ENCODE results near the gene COL8A1.

The COL8A1 gene

DNA sequence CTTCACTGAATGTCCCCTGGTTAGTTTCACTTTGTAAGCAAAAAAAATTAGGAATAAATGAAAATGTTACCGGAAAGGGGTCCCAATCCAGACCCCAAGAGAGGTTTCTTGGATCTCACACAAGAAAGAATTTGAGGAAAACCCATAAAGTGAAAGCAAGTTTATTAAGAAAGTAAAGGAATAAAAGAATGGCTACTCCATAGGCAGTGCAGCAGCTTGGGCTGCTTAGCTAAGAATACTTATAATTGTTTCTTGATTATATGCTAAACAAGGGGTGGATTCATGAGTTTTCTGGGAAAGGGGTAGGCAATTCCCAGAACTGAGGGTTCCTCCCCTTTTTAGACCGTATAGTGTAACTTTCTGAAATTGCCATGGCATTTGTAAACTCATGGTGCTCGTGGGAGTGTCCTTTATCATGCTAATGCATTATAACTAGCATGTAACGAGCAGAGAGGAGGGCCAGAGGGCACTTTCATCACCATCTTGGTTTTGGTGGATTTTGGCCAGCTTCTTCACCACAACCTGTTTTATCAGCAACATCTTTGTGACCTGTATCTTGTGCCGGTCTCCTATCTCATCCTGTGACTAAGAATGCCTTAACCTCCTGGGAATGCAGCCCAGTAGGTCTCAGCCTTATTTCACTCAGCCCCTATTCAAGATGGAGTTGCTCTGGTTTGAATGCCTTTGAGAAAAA, 138.3 kb downstream of the COL8A1 start:
- ATAC-seq (replicated peaks), result no peak
- DNase-seq, result no peak
- H3K4me1 Mint-ChIP-seq, result no peaks in the 10 kb centered on the region
- H3K27me3 Mint-ChIP-seq, result peaks cover 13 to 22% of the 10 kb centered on the region in 2 donors
- H3K4me3 Mint-ChIP-seq, result no peak overlapping the region
- no peaks in the 10 kb centered on the region for H3K9me3 Mint-ChIP-seq
- H3K36me3 Mint-ChIP-seq, result no peaks in the 10 kb centered on the region
- no peak overlapping the region for H3K27ac Mint-ChIP-seq

- Mint-ChIP-seq H3K36me3 (no peaks in the 10 kb centered on the region), H3K9me3 (no peaks in the 10 kb centered on the region), H3K4me3 (no peak overlapping the region), H3K27me3 (peaks cover 17 to 25% of the 10 kb centered on the region in 2 donors), H3K4me1 (no peaks in the 10 kb centered on the region), H3K27ac (no peak overlapping the region)
- no peak for DNase-seq
- ATAC-seq (replicated peaks), result no peak
These were observed 138.8 kb downstream of the COL8A1 start for GRCh38 chr3:99777210-99777549.

GRCh38 chr3:99777708-99778107, 139.3 kb downstream of the COL8A1 start:
- Mint-ChIP-seq H3K36me3 (no peaks in the 10 kb centered on the region), H3K27ac (no peak overlapping the region), H3K27me3 (peaks cover 17 to 25% of the 10 kb centered on the region in 2 donors), H3K4me3 (no peak overlapping the region), H3K9me3 (no peaks in the 10 kb centered on the region), H3K4me1 (no peaks in the 10 kb centered on the region)
- ATAC-seq (replicated peaks) (no peak), DNase-seq (no peak)

GRCh38 chr3:99780749-99781148, 142.4 kb downstream of the COL8A1 start:
- no peak overlapping the region for H3K27ac Mint-ChIP-seq
- no peak overlapping the region for H3K4me3 Mint-ChIP-seq
- peaks cover 17 to 25% of the 10 kb centered on the region in 2 donors for H3K27me3 Mint-ChIP-seq
- ATAC-seq (replicated peaks) (no peak), DNase-seq (no peak)
- no peaks in the 10 kb centered on the region for H3K4me1 Mint-ChIP-seq
- H3K36me3 Mint-ChIP-seq, result no peaks in the 10 kb centered on the region
- no peaks in the 10 kb centered on the region for H3K9me3 Mint-ChIP-seq

- Mint-ChIP-seq H3K27ac (no peak overlapping the region), H3K27me3 (peaks cover 17 to 25% of the 10 kb centered on the region in 2 donors), H3K4me3 (no peak overlapping the region), H3K9me3 (no peaks in the 10 kb centered on the region), H3K4me1 (no peaks in the 10 kb centered on the region), H3K36me3 (no peaks in the 10 kb centered on the region)
- no peak for DNase-seq
- no peak for ATAC-seq (replicated peaks)
These were observed 143.4 kb downstream of the COL8A1 start for GRCh38 chr3:99781761-99782160.

- ATAC-seq (replicated peaks) (no peak), DNase-seq (no peak)
- H3K4me3 Mint-ChIP-seq, result no peak overlapping the region
- H3K36me3 Mint-ChIP-seq, result no peaks in the 10 kb centered on the region
- peaks cover 17 to 19% of the 10 kb centered on the region in 2 donors for H3K27me3 Mint-ChIP-seq
- no peaks in the 10 kb centered on the region for H3K4me1 Mint-ChIP-seq
- no peak overlapping the region for H3K27ac Mint-ChIP-seq
- H3K9me3 Mint-ChIP-seq, result no peaks in the 10 kb centered on the region
These were observed 144.7 kb downstream of the COL8A1 start for GRCh38 chr3:99783011-99783573.

DNA sequence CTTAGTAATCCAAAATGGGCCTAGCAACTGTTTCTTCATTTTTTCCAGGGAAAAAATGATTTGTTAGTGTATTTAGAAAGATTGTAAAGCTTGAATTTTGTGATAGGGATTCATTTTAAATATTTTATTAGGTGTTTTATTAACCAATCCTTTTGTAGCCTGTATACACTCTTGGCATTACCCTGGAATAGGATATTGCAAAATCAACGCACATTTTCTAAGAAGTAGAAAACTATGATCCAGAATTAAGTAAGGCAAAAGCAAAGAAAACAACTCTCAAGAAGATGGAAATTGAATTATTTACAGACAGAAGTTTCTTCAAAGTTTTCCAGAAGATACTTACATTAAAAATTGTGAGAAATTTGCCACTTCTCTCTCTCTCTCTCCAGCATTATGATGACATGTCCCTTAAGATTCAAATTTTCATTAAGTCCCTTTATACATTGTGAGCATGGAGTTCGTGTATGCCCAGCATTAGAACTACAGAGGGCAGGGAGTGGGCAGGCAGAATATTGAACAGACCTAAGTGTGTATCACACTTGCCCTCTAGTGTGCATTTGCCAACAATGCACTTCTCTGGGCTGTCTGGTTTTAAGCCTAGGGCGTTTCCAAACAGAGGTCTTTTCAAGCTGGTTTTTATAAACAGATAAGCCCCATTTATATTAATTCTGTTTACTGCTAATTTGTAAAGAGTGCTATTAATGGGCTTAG, 150.8 kb downstream of the COL8A1 start:
- DNase-seq (no peak), ATAC-seq (replicated peaks) (peak; percentile 88 to 96)
- Mint-ChIP-seq H3K36me3 (no peaks in the 10 kb centered on the region), H3K9me3 (no peaks in the 10 kb centered on the region), H3K4me1 (peaks cover 0 to 1% of the 10 kb centered on the region in 2 donors), H3K27me3 (peaks cover 6 to 10% of the 10 kb centered on the region in 2 donors), H3K27ac (no peak overlapping the region), H3K4me3 (no peak overlapping the region)

DNA sequence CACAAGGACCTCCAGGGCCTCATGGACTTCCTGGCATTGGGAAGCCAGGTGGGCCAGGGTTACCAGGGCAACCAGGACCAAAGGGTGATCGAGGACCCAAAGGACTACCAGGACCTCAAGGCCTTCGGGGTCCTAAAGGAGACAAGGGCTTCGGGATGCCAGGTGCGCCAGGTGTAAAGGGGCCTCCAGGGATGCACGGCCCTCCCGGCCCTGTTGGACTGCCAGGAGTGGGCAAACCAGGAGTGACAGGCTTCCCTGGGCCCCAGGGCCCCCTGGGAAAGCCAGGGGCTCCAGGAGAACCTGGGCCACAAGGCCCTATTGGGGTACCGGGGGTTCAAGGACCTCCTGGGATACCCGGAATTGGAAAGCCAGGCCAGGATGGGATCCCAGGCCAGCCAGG, 156.1 kb downstream of the COL8A1 start:
- no peak overlapping the region for H3K4me3 Mint-ChIP-seq
- DNase-seq, result no peak
- H3K36me3 Mint-ChIP-seq, result peaks cover 0 to 1% of the 10 kb centered on the region in 2 donors
- no peak for ATAC-seq (replicated peaks)
- H3K4me1 Mint-ChIP-seq, result no peaks in the 10 kb centered on the region
- H3K9me3 Mint-ChIP-seq, result no peaks in the 10 kb centered on the region
- H3K27me3 Mint-ChIP-seq, result peaks cover 6 to 12% of the 10 kb centered on the region in 2 donors
- no peak overlapping the region for H3K27ac Mint-ChIP-seq

GRCh38 chr3:99795573-99795972, 157.2 kb downstream of the COL8A1 start:
- Mint-ChIP-seq H3K27ac (no peak overlapping the region), H3K4me3 (no peak overlapping the region), H3K9me3 (no peaks in the 10 kb centered on the region), H3K36me3 (peaks cover 0 to 2% of the 10 kb centered on the region in 2 donors), H3K27me3 (peaks cover 3 to 7% of the 10 kb centered on the region in 2 donors), H3K4me1 (no peaks in the 10 kb centered on the region)
- ATAC-seq (replicated peaks) (no peak), DNase-seq (no peak)

GRCh38 chr3:99799422-99799821, 161.0 kb downstream of the COL8A1 start:
- H3K36me3 Mint-ChIP-seq, result peaks cover 11 to 12% of the 10 kb centered on the region in 2 donors
- no peak for ATAC-seq (replicated peaks)
- H3K4me1 Mint-ChIP-seq, result no peaks in the 10 kb centered on the region
- H3K27ac Mint-ChIP-seq, result no peak overlapping the region
- H3K4me3 Mint-ChIP-seq, result no peak overlapping the region
- peaks cover 0 to 3% of the 10 kb centered on the region in 2 donors for H3K9me3 Mint-ChIP-seq
- H3K27me3 Mint-ChIP-seq, result peaks cover 0 to under 1% of the 10 kb centered on the region in 2 donors
- no peak for DNase-seq

DNA sequence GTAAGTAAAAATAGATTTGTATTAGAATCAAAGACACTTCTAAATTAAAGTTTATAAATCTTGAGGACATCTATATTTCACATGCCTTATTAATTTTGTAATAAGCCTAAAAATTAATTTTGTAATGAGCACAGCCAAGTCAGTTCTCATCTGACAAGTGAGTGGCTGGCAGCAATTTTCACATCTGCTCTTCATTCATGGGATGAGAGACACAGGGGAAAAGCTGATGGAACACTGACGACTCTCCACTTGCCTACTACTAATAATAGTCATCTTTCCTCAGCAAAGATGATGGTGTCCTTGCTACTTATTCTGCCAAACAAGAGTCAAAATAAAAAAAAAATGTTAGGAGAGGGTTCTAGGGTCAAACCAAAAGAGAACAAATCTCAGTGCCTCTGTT, 164.9 kb downstream of the COL8A1 start:
- peaks cover 7 to 13% of the 10 kb centered on the region in 2 donors for H3K9me3 Mint-ChIP-seq
- DNase-seq (no peak), ATAC-seq (replicated peaks) (no peak)
- H3K27me3 Mint-ChIP-seq, result no peaks in the 10 kb centered on the region
- H3K4me3 Mint-ChIP-seq, result no peak overlapping the region
- H3K4me1 Mint-ChIP-seq, result peaks cover 0 to 5% of the 10 kb centered on the region in 2 donors
- no peak overlapping the region for H3K27ac Mint-ChIP-seq
- H3K36me3 Mint-ChIP-seq, result peaks cover 22% of the 10 kb centered on the region in 2 donors

GRCh38 chr3:99805160-99805559, 166.8 kb downstream of the COL8A1 start:
- DNase-seq, result no peak
- Mint-ChIP-seq H3K4me1 (peaks cover 6 to 12% of the 10 kb centered on the region in 2 donors), H3K36me3 (peaks cover 20 to 22% of the 10 kb centered on the region in 2 donors), H3K4me3 (no peak overlapping the region), H3K27me3 (no peaks in the 10 kb centered on the region), H3K27ac (no peak overlapping the region), H3K9me3 (peaks cover 7 to 13% of the 10 kb centered on the region in 2 donors)
- ATAC-seq (replicated peaks), result no peak

- peaks cover 13 to 15% of the 10 kb centered on the region in 2 donors for H3K36me3 Mint-ChIP-seq
- ATAC-seq (replicated peaks) (no peak), DNase-seq (no peak)
- peaks cover 6 to 12% of the 10 kb centered on the region in 2 donors for H3K4me1 Mint-ChIP-seq
- no peaks in the 10 kb centered on the region for H3K27me3 Mint-ChIP-seq
- no peak overlapping the region for H3K4me3 Mint-ChIP-seq
- no peak overlapping the region for H3K27ac Mint-ChIP-seq
- peaks cover 7 to 13% of the 10 kb centered on the region in 2 donors for H3K9me3 Mint-ChIP-seq
These were observed 169.9 kb downstream of the COL8A1 start for GRCh38 chr3:99808163-99808794.

DNA sequence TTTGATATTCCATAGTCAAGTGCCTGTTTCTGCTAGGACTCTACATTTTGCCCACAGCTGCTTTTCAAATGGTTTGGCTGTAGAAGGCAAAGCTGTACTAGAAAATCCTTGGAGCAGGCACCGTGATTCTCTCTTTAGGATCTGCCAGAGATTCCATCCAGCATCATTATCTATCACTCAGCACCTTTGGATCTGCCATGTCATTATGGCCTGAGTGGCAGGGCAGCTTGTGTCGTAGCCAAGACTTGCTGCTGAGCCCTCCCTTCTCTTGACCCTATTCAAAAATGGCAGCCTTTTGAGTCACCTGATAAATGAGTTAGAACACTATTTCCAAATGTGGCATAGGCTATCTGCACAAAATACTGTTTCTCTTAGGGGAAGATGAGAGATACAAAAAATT, 171.2 kb downstream of the COL8A1 start:
- ATAC-seq (replicated peaks) (no peak), DNase-seq (no peak)
- H3K27me3 Mint-ChIP-seq, result no peaks in the 10 kb centered on the region
- H3K4me1 Mint-ChIP-seq, result peaks cover 6 to 12% of the 10 kb centered on the region in 2 donors
- H3K4me3 Mint-ChIP-seq, result no peak overlapping the region
- peaks cover 8 to 9% of the 10 kb centered on the region in 2 donors for H3K36me3 Mint-ChIP-seq
- H3K27ac Mint-ChIP-seq, result peak overlapping the region; percentile 53
- peaks cover 7 to 9% of the 10 kb centered on the region in 2 donors for H3K9me3 Mint-ChIP-seq

Measured in stimulated activated naive B cell treated with anti-CD40 and anti-IgM and Interleukin-4, amounts not matched to agents 10 μg/mL and 1 μg/mL and 100 μg/mL, for 72 hours (primary cell).